Activated B cell treated with CpG ODN at 0.5 μM for 24 hours (primary cell): ENCODE measurements around the gene WWOX. TPM values are rescaled to one million over a fixed set of nuclear protein-coding genes. Genes with fewer than 3 reads are reported as not detected.

Source experiments
- ATAC-seq: fragments of 200-7000 bp; cut with Tn5 transposase; one replicate; pipeline ENCODE4 v1.10.0; 2021; ENCODE audit warnings: low read depth, mild to moderate bottlenecking, moderate library complexity
- CTCF ChIA-PET: fragments of 350-600 bp; sonication (Branson Sonifier 250); formaldehyde crosslinking; loops from one replicate; lab custom pipeline; 2021; ENCODE audit warnings: antibody characterized with exemption; lab: Charles Lee
- POLR2A ChIA-PET: fragments of 350-600 bp; sonication (Branson Sonifier 250); formaldehyde crosslinking; loops from one replicate; lab custom pipeline; 2021; ENCODE audit warnings: antibody characterized with exemption; lab: Charles Lee
- DNase-seq: peaks from one replicate; pipeline ENCODE4 v3.0.0; 2022
- H3K27ac Mint-ChIP-seq: one replicate; pipeline ENCODE4 v1.8.0; 2020; ENCODE audit warnings: mixed read lengths
- H3K27me3 Mint-ChIP-seq: one replicate; pipeline ENCODE4 v1.8.0; 2021; ENCODE audit warnings: mixed read lengths
- H3K36me3 Mint-ChIP-seq: one replicate; pipeline ENCODE4 v1.8.0; 2021; ENCODE audit warnings: low read depth, mixed read lengths
- H3K4me1 Mint-ChIP-seq: one replicate; pipeline ENCODE4 v1.8.0; 2021; ENCODE audit warnings: mixed read lengths
- H3K4me3 Mint-ChIP-seq: one replicate; pipeline ENCODE4 v1.8.0; 2020; ENCODE audit warnings: mild to moderate bottlenecking, mixed read lengths
- H3K9me3 Mint-ChIP-seq: one replicate; pipeline ENCODE4 v1.8.0; 2020; ENCODE audit warnings: mixed read lengths
- intact Hi-C: fragments of 100-400 bp; cut with micrococcal nuclease; formaldehyde crosslinking; loops from one replicate; pipeline ENCODE4 v1.15.1; 2024
- total RNA-seq: library from RNA; stranded (reverse); gene quantifications from 2 replicates; pipeline ENCODE4 v1.2.3, GENCODE V29; 2022
- TF ChIP-seq, protein P1 (sequence below): fragments of 200-600 bp; IDR thresholded peaks from one replicate; pipeline ENCODE4 v1.8.0; 2022; ENCODE audit warnings: antibody characterized with exemption, mild to moderate bottlenecking

Gene WWOX
- total RNA-seq, 1 donor from 2014 or later, result 22.6 TPM

DNA sequence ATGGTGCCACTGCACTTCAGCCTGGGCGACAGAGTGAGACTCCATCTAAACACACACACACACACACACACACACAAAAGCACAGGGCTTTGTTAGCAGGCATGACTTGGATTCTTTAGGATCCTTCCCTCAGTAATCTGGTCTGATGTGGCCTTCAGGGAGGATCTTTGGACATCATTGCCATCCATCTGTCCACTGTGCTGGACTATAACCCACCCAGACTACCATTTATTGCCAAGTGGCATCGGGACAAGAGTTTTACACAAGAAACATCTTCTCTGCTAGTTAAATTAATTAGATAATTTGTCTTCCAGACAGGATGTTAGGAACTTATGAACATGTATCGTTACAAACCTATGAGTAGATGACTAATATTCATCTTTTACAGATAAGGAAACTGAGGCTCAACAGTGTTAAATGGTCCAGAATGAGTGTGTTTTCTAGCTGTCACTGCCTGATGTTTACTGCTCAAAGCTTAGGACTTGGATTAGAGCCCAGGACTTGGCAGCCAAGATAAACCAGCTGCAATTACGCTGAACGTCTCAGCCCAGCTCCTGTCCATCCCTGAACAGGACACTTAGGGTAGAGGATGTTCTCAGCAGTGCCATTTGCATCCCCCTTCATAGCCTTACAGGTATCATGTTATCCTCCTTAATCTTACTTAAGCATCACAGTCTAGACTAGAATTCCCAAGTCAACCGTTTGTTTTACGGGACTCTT, 285.8 kb downstream of the WWOX start:
- ChIA-PET POLR2A (no interaction called here), CTCF (no interaction called here)
- Mint-ChIP-seq H3K27ac (no peak overlapping the region), H3K4me1 (no peaks in the 10 kb centered on the region), H3K9me3 (no peaks in the 10 kb centered on the region), H3K36me3 (no peaks in the 10 kb centered on the region), H3K27me3 (no peaks in the 10 kb centered on the region), H3K4me3 (no peak overlapping the region)
- intact Hi-C loops, result no loop called here
- ATAC-seq, result no peak
- DNase-seq, result no peak
- TF ChIP-seq, protein P1, sequence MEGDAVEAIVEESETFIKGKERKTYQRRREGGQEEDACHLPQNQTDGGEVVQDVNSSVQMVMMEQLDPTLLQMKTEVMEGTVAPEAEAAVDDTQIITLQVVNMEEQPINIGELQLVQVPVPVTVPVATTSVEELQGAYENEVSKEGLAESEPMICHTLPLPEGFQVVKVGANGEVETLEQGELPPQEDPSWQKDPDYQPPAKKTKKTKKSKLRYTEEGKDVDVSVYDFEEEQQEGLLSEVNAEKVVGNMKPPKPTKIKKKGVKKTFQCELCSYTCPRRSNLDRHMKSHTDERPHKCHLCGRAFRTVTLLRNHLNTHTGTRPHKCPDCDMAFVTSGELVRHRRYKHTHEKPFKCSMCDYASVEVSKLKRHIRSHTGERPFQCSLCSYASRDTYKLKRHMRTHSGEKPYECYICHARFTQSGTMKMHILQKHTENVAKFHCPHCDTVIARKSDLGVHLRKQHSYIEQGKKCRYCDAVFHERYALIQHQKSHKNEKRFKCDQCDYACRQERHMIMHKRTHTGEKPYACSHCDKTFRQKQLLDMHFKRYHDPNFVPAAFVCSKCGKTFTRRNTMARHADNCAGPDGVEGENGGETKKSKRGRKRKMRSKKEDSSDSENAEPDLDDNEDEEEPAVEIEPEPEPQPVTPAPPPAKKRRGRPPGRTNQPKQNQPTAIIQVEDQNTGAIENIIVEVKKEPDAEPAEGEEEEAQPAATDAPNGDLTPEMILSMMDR, result no peak

DNA sequence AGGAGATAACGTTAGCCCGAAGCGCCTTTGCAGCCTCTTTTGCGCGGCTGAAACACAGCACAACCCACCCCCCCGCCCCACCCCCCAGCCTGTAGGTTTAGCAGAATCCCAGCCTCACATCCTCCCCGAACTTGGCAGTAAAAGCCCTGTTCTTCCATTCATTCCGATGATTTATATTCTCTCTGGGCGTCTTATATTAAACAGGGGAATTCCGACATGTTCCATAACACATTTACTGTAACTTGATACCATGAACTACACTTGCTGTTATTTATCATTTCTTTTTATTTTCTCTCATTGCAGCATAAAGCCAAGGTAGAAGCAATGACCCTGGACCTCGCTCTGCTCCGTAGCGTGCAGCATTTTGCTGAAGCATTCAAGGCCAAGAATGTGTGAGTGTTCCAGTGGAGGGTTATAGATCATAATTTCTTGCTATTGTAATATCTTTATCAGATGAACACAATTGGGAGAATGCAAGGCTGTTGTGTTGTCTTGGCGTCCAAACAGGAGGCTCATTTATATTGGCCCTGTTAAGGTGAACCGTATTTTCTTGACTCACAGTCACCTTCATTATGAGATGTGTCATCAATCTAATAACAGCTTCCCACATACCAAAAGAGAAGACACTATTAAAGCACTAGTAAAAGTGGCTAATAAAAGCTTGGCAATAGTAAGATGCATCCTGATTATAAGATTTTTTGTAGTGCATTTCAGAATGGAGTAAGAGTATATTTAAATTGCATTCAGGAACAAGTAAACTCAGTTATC, 287.3 kb downstream of the WWOX start:
- H3K36me3 Mint-ChIP-seq, result no peaks in the 10 kb centered on the region
- intact Hi-C loops, result no loop called here
- POLR2A ChIA-PET, result no interaction called here
- no peak for DNase-seq
- CTCF ChIA-PET, result no interaction called here
- no peaks in the 10 kb centered on the region for H3K27me3 Mint-ChIP-seq
- H3K4me3 Mint-ChIP-seq, result no peak overlapping the region
- no peak overlapping the region for H3K27ac Mint-ChIP-seq
- TF ChIP-seq, protein P1, result no peak
- no peaks in the 10 kb centered on the region for H3K4me1 Mint-ChIP-seq
- ATAC-seq, result no peak
- no peaks in the 10 kb centered on the region for H3K9me3 Mint-ChIP-seq

DNA sequence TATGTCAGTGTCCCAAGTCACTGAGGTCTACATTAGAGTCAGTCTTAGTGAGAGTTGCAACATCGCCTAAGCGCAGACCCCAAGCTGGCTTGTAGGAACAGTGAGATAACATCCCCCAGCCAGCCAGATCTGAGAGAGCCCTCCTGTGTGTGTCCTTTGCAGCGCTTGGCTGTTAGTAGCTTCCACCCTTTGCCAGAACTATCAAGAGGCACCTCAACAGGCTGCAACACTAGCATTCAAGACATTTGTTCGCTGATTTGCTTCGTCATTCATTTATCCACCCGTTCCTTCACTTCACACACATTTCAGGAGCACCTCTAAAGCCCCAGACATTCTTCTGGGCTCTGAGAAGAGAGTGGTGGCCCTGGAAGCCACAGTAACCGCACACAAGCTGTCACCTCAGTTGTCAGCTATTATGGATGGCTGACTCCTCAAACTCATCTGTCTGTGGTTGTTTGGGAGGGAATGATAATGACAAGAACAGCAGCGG, 289.6 kb downstream of the WWOX start:
- no peak for DNase-seq
- Mint-ChIP-seq H3K27ac (no peak overlapping the region), H3K4me3 (no peak overlapping the region), H3K27me3 (no peaks in the 10 kb centered on the region), H3K9me3 (peaks cover 5% of the 10 kb centered on the region), H3K36me3 (peaks cover 6% of the 10 kb centered on the region), H3K4me1 (no peaks in the 10 kb centered on the region)
- ChIA-PET CTCF (interaction anchor here (0.6 kb wide), 1 partner anchor 693 kb away, joined by 5 read pairs; no protein-coding TSS in a partner anchor), POLR2A (no interaction called here)
- TF ChIP-seq, protein P1, result no peak
- intact Hi-C loops, result no loop called here
- no peak for ATAC-seq

DNA sequence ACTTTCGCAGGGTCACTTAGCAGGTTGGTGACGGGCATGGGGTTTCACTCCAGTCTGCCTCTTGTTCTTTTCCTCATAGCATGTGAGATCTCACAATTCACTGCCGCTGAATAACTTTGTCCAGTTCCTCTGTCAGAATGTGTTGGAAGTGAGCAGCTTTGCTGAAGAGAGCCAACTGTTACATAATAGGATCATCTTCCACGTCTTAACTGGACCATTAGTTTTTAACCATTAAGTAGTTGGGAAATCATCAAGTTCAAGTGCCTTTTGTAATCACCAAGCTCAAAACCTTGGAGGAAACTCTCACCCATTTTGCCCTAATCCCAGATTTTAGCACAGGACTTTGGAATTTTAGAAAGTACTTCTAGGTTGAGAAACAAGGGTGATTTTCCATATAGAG, 290.6 kb downstream of the WWOX start:
- intact Hi-C loops, result no loop called here
- Mint-ChIP-seq H3K4me1 (no peaks in the 10 kb centered on the region), H3K4me3 (no peak overlapping the region), H3K36me3 (peaks cover 6% of the 10 kb centered on the region), H3K9me3 (peaks cover 5% of the 10 kb centered on the region), H3K27me3 (no peaks in the 10 kb centered on the region), H3K27ac (no peak overlapping the region)
- TF ChIP-seq, protein P1, result no peak
- POLR2A ChIA-PET, result no interaction called here
- no peak for ATAC-seq
- no peak for DNase-seq
- CTCF ChIA-PET, result no interaction called here
